ENCODE measurements around the gene AOPEP.

Gene AOPEP

DNA sequence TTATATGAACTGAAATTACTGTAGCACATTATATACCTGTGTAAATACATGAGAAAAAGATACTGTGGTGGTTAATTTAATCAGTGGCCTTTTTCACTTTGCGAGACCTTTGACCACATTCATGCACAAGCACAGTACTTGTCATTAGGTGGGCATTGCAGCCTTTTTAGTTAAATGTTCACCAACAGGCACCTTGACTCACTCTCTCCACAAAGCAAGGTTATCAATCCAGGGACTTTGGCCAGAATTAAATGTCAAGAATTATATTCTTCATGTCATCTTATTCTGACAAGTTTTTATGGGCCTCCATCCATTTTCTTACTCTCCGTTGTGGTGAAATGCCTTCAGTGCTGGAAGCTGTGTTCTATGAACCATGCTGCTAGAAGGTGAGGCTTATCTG lies 72.2 kb downstream of the AOPEP start:
- no peak for DNase-seq

DNA sequence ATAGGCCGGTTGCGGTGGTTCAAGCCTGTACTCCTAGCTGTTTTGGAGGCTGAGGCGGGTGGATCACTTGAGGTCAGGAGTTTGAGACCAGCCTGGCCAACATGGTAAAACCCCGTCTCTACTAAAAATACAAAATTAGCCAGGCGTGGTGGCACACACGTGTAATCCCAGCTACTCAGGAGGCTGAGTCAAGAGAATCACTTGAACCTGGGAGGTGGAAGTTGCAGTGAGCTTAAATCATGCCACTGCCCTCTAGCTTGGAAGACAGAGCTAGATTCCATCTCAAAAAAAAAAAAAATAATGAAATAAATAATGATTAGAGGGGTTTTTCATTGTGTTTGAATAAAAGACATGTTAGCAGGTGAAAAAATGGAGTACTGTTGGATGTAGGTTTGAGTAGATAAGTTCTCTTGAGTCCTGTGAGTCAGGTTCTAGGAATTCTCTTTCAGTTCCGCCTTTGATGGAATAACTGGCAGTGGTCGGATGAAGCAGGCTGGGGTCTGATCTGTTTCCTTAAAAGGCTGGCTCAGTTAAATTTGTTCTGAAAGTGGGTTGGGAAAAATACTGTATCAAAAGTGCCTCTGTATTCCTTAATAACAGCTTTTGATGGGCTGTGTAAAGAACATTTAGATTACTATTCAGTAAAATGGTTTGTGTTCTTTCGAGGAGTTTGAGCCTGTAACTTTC lies 73.2 kb downstream of the AOPEP start:
- peak; percentile 77 for DNase-seq

DNA sequence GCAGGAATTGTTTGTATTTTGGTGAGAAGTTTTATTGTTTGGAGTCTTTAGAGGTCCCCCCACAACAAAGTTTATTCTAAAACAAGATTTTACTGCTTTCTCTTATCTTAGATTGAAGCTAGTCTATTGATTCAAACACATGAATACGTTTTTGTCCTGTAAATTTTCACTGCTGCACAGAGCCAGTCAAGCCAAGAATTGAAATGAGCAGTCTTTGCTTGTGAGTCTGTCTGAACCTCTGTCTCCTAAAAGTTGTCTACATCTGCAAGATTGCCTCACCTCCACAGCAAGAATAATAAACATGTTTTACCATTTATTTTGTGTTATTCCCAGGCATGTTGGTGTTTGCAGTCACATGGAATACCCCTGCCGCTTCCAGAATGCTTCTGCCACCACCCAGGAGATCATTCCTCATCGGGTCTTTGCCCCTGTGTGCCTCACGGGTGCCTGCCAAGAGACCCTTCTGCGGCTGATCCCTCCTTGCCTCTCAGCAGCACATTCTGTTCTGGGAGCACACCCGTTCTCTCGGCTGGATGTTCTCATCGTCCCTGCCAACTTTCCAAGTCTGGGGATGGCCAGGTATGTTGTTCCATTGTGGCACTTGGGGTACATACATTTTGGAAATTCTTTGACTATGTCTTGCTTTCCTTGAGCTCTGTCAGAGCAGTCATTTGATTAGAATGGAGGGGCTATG lies 74.1 kb downstream of the AOPEP start:
- DNase-seq = no peak

DNA sequence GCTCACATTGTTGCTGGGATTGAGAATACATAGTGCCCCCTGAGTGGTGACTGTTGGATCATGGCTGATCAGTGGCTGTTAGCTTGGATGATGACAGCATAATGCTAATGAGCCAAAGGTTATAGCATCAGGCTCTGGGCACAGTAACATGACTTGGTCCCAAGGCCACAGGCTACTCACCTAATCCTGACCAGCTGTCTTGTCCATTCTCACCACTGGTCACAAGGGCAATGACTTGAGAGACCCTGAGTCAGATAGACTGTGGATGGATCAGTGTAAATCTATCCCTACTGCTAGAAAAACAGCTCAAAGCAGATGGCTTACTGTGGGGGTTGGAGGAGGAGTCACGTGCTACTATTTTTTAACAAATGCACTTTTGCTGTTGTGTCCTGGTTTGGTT lies 74.7 kb downstream of the AOPEP start:
- no peak for DNase-seq

DNA sequence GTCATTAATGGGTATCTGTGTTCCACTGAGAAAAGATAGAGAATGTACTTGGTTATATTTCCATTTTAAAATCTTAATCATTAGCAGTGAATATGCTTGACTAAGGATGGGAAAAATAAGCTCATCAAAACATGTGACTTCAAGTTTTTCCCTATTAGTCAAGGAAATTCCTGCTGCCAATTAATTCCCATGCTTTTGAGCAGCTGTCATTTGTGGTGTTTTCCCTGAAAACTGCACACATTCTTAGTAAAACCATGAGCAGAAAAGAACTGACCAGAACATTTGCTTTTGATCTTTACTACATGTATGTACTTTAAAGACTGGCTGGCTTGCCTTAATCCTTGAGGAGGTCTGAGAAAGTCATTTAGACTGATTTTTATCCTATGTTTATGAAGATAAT lies 75.2 kb downstream of the AOPEP start:
- DNase-seq = peak; percentile 50

DNA sequence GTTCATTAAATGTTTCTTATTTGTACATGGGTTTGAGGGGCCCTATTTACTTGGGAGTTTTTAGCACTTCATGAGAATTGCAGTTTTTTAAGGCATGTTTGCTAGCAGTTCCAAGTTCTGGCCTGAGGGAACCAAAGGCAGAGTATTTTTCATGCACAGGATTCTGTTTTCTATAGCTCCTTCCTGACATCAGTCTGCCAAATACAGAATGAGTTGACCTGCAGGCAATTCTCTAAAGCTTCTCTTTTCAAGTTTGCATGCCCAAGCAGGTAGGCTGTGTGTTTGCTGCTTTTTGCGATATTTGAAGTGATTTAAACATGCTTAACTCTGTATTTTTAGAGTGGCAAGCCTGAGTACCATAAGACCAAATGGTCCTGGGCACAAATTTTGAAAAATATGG lies 75.8 kb downstream of the AOPEP start:
- DNase-seq = no peak

DNA sequence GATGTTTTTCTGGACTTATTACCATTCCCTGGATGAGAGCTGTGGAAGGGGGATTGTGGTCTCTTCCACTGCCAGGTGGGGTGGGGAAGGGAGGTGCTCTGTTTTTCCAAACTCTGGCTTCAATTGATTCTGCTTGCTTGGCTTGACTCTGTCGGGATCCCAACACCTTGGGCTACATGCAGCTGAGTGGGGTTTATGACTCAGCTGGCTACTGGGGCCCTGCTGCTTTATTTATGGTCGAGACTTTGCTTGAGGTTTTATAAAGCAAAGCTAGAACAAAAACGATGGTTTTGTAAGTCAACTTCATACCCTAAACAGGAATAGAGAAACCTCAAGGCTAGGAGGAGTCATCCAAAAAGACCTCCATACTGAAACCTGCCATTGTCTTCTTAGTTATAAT lies 76.3 kb downstream of the AOPEP start:
- peak; percentile 74 for DNase-seq

DNA sequence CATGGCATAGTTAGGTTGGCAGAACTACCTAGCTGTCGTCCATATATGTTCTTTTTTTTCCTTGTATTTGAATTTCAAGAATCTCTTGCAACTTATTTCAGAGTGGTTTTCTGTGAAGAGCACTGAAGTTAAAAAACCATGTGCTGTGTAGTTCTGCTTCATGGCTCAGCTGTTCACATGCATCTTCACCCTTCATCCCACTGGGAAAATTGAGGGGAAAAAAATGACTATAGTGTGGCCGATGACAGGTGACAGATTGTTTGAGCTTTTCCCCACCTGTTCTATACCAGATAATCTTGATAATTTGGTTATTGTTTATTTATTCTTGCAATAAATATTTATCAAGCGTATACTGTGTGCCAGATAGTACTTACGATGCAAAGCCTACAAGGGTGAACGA lies 77.8 kb downstream of the AOPEP start:
- no peak for DNase-seq

DNA sequence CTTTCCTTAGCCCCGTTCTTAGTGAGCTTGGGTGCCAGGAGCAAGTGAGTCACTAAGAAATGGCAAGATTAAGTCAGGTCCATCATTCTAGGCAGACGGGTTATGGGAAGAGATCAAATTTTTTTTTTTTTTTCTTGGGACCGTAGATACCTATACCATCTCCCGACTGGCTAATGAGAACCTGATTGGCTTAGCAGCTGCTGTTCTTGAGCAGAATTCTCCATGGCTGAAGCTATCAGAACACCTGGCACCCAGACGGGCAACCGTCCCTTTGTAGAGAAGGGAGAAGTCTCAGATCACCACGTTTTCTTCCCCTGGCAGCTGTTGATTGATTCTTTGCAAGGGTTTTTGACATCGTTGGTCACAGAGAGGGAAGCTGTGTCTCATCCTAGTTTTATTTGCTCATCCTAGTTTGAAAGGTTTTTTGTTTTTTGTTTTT lies 78.6 kb downstream of the AOPEP start:
- no peak for DNase-seq

DNA sequence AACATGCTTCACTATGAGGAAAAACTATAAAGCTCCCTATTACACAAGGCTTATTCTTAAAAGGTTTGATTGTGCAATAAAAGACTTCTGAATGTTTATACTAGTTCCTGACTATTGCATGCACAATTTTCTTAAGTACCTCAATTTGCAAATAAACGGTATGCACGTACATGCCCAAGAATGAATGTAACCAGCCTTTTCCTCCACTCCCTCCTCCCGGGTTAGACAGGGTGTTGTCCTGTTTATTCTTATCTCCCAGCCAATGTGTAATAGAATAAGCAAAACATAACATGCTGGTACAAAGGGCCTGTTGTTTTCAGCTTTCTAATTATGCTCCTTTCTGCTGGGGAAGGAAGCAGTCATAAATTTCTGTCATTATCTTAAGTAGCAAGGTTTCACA lies 79.1 kb downstream of the AOPEP start:
- DNase-seq = peak; percentile 75

DNA sequence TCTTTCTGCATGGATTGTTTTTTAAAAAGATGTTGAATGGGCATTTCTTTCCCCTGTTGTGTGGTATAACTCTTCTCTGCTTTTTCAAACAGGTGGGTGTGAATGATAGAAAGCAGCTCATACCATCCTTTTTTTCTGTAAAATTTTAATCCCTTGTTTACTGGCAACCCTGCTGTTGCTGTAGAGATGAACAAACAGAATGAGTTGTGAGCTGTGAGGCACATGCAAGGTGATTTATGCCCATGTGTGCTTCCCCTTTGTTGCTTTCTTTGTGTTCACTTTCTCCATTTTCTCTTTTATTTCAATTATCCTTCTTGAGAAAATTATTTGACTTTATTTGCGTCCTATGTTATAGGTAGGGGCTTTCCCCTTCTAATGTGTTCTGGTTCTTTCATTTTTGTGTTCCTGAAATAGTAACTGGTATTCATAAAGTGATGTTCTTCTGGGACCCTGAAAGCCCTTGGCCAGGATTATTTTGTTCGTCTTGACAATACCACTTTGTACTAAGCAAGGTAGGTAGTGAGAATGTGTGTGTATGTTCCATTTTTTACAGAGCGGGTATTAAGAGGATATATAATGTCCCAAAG lies 79.9 kb downstream of the AOPEP start:
- no peak for DNase-seq

DNA sequence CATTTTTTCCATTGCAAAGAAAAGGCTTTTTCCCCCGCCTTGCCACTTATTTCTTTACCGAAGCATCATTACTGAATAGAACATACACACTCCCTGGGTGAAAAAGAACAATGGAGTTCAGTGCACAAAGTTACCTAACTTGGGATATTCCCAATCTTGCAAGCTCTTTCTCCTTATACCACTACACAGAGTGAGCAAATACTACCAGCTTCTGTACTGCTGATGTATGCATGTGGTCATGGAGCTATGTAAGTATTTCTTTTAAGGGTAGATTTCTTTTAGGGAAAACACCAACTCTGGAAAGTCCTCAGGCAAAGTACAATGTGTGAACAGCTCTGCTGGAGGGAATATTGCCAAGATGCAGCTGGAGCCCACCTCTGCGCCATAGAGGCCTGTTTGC lies 81.1 kb downstream of the AOPEP start:
- DNase-seq = no peak

DNA sequence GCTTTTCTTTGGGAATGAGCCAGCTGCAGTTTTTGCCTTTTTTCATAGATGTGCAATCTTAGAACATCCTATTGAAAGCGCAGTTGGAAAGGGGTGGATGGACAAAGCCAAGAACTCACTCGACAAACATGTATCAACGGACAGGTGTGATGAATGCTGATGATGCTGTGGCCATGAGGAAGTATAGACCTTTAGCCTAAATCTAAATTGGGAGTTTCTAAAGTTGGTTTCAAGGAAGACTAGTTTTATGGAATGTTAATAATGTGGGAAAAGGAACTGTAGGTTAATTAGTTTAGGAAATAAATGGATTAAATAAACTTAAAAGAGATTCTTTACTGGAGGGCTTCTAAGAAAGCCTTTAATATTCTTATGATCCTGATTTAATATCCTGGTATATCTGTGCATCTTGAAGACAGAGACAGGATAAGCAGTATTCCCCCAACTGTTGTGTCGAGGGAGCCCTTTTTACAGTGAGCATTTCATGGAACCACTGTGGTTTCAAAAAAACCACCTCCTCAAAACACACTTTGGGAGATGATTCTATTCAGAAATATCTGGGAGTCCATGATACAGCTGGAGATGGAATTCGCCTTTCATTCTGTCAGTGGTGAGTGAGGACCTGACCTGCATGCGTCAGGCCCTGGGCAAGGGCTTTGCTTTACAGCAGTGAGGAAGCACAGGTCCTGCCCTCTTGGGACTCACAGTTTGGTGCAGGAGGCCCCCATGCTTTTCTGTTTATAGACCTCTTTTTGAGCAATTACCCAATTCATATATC lies 82.6 kb downstream of the AOPEP start:
- no peak for DNase-seq

DNA sequence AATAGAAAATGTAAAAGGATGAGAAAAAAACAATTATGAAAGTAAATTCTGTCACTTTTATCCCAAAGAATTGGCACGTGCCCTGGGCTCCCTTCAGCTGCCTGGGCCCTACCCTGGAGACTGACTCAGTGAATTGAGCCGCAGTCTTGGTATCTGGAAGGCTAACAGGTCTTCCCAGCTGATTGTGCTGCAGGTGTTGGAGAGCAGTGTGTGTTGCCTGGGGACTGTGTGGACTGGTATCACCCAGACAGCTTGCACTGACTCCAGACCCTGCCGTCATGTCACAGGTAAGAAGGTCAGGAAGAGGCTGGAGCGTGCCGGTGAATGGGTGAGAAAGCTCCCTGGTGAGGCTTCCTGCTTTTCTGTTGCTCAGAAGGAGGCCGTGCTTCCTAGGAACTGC lies 83.3 kb downstream of the AOPEP start:
- DNase-seq = no peak

DNA sequence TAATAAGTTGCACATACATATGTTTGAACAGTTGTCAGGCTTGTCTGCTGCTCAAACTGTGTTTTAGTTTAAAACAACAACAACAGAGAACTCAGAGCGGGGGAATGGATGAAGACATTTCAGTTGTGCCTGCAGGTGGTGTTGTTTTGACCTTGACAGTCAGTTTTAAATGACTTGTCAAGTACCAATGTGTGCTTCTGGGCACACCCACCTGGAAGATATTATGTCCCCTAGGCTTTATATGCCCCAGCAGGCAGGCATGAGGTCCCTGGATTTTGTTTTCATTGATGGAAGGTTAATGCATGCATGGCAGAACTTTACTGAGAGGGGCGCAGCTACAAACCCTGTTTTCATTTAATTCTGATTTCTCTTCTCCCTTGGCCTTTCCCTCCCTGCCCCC lies 84.6 kb downstream of the AOPEP start:
- no peak for DNase-seq

DNA sequence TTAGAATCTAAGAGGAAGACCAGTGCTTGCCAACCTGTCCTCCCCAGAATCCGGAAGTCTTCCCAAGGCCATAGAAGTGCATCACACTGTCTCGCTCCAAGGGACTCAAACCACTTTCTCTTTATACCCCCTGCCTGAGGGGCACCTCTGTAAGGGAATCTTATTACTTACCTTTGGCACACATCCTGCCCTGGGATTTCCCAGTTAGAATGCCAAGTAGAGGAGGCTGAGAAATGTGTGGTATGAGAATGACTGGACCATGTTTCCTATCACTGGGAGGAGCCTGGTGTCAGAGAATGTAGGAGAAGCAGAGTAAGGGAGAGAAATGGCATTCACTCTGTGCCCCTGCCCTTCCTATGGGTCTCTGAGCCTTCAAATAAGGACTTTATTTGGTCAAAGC lies 85.8 kb downstream of the AOPEP start:
- peak; percentile 82 for DNase-seq

DNA sequence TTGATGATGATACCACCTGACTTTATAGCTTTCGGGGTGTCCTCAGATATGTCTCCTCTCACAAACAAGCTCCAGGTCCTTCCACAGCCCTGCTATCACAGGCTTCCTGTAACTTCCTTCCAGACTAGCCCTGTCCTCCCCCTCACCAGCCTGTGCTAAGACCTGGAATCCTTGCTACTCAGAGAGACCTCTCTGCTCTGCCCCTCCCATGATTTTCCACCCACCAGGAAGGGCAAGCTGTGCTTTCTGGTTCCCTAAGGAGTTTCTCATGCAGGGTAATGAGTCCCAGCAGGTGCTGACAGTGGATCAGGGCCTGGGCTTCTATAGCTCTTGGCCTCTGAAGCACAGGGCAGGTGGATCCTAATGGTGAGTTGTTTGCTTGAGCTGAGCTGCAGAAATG lies 86.9 kb downstream of the AOPEP start:
- no peak for DNase-seq

DNA sequence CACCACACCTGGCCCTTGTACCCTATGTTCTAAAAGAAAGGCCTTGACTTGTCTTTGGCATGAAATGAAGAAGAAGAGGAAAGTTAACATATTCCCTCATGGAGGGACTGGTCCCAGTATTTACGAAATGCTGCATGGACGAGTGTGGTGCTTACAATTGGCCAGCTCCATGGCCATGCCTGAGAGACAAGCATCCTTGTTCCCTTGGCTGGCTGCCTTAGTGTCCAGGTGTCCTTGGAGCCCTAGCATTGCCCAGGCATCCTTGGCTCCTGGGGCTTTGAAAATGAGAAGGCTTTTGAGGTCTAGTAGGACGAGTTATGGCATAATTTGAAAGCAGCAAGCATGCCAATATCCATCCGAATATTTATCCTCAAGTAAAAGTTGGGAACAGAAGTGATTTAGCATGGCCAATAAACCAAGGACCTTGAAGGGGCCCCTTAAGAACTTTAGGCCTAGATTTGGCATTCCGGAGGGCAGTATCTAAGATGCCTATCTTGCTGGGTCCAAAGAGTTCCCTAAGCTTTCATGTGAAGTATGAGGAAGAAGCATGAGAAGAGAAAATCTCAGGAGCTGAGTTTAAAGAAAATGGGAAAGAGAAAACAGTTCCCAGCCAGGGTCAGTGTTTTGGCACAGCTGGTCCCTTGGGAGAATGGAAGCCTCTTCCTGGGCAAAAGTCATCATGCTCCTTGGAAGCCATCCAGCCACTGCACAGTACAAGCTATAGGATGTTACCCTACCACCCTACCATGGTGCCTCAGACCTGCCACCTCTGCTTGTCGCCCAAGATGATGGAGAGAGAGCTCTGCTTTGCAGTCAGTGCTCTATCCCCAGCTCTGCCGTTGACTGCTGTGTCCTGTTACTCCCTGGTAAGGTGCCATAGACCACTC lies 91.0 kb downstream of the AOPEP start:
- DNase-seq = peak; percentile 32

DNA sequence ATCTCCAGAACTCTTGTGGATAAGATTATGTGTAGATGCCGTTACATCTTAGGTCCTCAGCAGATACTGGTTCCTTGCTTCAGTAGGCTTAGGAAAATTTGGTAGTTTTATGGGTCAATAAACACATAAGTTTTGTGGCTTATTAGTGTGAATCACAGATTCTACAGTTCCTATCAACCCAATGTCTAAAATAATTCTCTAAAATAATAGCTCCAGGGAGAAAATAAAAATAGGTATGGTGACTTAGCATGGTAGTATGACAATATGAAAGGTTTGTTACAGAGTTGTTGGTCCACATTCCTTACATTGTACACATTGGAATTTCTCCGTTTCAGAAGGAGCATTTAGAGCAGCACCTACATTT lies 91.7 kb downstream of the AOPEP start:
- DNase-seq = peak; percentile 47

DNA sequence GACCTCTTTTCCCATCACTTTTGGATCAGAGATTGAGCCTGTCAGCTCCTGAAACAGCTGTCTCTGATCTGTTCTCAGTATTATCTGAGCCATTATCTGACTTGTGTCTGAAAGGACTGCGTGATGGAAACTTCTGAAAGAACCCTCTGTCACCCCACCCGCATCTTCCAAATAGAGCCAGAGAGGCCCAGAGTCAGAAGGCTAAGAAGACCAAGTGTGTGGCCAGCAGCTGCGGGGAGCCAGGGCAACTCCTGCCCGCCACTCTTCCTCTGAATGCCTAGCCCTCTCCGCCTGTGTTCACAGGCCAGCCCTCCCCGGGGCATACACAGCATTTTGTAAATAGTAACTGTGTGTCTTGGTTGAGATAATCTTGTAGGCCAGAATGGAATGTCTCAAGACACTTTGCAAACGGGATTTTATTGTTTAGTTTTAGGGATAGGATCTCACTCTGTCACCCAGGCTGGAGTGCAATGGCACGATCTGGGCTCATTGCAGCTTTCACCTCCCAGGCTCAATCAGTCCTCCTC lies 92.7 kb downstream of the AOPEP start:
- DNase-seq = no peak

DNA sequence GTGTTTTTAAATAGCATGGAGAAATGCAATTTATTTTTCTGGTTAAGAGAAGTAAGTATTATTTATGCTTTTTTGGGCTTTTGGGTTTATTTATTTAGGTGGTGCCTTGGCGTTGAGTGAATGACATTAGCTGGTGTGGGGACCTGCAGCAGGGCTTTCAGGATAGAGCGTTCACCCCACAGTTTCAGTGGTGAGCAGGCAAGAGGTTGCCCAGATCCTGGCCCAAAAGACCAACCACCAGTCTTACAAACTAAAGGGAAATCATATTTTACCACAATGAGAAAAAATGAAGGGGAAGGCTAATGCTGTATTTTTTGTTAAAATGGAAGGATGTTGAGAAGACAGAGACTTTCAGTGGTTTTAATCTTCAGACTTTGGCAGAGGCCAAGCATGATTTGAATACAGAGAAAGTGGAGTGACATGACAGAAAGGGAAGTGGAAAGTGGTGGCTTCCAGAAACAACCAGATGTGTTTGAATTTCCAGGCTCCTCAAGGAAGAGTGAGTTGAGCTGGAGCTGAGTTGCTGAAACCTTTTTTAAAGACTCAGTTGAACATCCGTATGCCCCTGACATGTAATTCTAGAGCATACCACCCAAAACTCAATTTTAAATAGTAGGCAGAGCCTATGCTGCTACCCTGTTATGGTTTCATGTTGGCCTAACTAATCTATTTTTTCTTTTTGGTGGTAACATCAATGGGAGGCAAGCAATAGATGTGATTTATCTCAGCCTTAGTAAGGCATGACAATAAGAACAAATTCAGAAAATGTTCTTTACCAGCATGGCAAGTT lies 94.8 kb downstream of the AOPEP start:
- no peak for DNase-seq

DNA sequence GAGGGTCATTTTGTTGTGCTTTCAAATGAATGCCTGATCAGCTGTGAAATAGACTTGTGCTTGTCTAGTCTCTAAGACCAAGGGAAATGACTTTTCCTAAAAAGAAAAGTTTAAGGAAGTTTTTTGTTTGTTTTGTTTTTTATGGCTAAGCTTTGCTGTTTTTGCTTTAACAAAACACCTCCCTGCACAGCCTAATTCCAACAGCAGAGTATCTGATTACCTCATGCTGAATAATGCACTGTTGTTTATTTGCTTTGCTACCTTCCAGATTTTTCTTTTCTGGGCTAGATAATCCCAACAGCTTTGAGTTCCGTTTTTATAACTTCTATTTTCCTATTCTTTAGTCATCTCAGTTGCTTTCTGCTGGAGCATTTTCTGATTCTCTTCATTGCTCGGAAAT lies 95.8 kb downstream of the AOPEP start:
- no peak for DNase-seq
